NCI-H446 treated with DMSO at 0.1 percent for 48 hours (cell line): ENCODE measurements around the gene CETP.

Source experiments
- DNase-seq: peaks from one replicate; lab custom pipeline; 2025; lab: John Stamatoyannopoulos, UW

The CETP gene

DNA sequence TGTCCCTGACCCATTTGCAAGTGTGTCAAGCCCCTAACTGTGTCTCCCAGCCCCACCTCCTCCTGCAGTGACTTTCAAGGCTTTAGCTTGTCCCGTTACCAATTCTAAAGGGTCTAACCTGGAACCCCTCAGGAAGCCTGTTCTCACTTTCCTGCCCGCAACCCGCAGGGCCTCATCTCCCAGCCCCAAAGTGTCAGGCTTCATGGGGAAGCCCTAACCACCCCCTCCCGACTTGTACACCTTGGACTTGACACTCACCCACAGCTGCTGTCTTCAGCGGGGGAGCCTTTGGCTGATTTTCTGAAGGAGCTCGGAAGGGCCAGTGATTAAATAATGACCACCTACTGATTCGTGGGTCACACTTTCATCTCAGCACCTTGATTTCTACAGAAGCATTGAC lies 60.7 kb downstream of the CETP start:
- DNase-seq: no peak

GRCh38 chr16:57023541-57024249 lies 61.9 kb downstream of the CETP start:
- no peak for DNase-seq

DNA sequence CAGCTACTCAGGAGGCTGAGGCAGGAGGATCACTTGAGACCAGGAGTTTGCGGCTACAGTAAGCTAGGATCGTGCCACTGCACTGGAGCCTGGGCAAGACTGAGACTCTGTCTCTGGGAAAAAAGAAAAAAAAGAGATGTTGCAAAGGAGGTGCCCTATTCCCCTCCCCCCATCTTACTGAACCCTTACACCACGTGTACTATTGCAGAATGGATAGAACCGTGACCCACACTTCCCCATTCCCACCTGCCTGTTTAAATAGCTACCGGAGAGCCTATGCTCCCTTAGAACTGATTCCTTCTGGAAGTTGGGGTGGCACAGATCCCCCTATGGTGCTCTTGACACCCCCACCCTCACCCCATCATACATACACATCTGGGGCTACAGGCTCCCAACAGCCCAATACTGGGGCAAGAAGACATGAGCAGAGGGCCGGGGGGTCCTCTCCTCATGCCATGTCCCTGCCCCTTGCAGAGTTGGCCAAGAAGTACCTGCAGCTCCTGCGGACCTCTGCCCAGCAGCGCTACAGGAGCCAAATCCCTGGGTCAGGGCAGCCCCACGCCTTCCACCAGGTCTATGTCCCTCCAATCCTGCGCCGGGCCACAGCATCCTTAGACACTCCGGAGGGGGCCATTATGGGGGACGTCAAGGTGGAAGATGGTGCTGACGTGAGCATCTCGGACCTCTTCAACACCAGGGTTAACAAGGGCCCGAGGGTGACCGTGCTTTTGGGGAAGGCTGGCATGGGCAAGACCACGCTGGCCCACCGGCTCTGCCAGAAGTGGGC lies 63.3 kb downstream of the CETP start:
- DNase-seq: no peak

DNA sequence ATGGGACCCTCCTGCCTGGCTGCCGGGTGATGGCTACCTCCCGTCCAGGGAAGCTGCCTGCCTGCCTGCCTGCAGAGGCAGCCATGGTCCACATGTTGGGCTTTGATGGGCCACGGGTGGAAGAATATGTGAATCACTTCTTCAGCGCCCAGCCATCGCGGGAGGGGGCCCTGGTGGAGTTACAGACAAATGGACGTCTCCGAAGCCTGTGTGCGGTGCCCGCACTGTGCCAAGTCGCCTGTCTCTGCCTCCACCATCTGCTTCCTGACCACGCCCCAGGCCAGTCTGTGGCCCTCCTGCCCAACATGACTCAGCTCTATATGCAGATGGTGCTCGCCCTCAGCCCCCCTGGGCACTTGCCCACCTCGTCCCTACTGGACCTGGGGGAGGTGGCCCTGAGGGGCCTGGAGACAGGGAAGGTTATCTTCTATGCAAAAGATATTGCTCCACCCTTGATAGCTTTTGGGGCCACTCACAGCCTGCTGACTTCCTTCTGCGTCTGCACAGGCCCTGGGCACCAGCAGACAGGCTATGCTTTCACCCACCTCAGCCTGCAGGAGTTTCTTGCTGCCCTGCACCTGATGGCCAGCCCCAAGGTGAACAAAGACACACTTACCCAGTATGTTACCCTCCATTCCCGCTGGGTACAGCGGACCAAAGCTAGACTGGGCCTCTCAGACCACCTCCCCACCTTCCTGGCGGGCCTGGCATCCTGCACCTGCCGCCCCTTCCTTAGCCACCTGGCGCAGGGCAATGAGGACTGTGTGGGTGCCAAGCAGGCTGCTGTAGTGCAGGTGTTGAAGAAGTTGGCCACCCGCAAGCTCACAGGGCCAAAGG lies 64.4 kb downstream of the CETP start:
- DNase-seq: no peak

- DNase-seq: no peak
Observed at GRCh38 chr16:57026778-57027062, 65.0 kb downstream of the CETP start.

- no peak for DNase-seq
Observed at GRCh38 chr16:57027067-57027466, 65.3 kb downstream of the CETP start.

- no peak for DNase-seq
Observed at GRCh38 chr16:57028086-57028485, 66.3 kb downstream of the CETP start.

DNA sequence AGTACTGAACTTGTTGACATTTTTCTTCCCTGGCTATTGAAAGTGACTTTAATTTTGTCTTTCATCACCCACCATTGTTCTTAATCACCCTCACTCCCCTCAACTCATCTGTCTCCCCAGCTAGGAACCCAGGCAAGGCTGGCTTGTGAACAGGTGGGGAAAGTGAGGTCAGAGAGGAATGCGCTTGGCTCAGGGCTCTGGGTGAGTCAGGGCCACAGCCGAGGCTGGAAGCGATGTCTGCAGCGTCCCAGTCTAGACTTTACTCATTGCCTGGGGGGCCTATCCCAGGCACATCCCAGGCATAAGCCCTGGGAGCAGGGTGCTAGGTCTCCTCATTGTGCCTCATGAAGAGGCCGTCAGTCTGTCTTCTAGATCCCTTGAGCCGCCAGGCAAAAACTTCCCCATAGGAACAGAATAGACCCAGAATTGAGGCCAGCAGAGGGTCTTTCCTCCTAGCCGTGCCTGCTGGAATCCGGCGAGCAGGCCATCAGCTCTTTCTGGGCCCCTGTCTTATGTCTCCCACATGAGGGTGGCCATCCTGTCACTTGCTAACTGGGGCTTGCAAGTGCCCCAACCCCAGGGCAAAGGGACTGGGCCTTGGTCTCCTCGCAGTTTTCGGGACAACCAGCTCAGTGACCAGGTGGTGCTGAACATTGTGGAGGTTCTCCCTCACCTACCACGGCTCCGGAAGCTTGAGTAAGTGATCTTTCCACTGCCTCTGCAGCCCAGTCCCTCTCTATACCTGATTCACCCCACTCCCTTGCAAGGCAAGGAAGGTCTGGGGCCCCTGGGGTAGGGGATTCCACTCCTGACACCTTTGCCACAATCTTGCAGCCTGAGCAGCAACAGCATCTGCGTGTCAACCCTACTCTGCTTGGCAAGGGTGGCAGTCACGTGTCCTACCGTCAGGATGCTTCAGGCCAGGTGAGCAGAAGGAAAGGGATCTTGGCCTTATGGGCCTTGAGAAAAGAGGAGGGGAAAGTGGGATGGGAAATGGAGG lies 67.7 kb downstream of the CETP start:
- no peak for DNase-seq

- no peak for DNase-seq
Observed at GRCh38 chr16:57030346-57030902, 68.7 kb downstream of the CETP start.

- DNase-seq: no peak
Observed at GRCh38 chr16:57031156-57031555, 69.4 kb downstream of the CETP start.

DNA sequence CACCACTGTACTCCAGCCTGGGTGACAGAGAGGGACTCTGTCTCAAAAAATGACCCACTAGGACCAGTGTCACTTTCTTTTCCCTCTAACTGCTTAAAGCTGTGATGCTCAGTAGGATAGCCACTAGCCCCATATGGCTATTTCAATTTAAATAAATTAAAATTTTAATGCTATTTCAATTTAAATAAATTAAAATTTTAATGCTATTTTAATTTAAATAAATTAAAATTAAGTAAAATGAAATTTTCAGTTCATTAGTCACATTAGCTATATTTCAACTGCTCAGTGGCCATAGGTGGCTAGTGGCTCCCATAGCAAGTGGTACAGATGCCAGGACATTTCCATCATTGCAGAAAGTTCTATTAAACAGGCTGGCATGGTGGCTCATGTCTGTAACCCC lies 70.6 kb downstream of the CETP start:
- DNase-seq: no peak

GRCh38 chr16:57032931-57033330 lies 71.2 kb downstream of the CETP start:
- DNase-seq: no peak
